Parathyroid adenoma (tissue), 2 donors: ENCODE results near the gene MESD.

Experiments used
- H2AFZ ChIP-seq: fragments of 300-600 bp; sonication (generic); one replicate; pipeline ENCODE4 v1.7.0; 2017; ENCODE audit warnings: antibody characterized with exemption, mild to moderate bottlenecking
- H3K27ac ChIP-seq: fragments of 300-600 bp; sonication (generic); one replicate; pipeline ENCODE4 v1.7.0; 2017
- H3K27me3 ChIP-seq: fragments of 300-600 bp; sonication (generic); one replicate; pipeline ENCODE4 v1.7.0; 2017; ENCODE audit warnings: low read length; ENCODE audit not compliant: control insufficient read depth, insufficient read depth
- H3K36me3 ChIP-seq: fragments of 300-600 bp; sonication (generic); one replicate; pipeline ENCODE4 v1.7.0; 2017; ENCODE audit warnings: low read length; ENCODE audit not compliant: control insufficient read depth, insufficient read depth
- H3K4me1 ChIP-seq: fragments of 300-600 bp; sonication (generic); one replicate; pipeline ENCODE4 v1.7.0; 2017; ENCODE audit warnings: control low read depth
- H3K4me2 ChIP-seq: fragments of 300-600 bp; sonication (generic); one replicate; pipeline ENCODE4 v1.7.0; 2017; ENCODE audit warnings: low read length
- H3K4me3 ChIP-seq: fragments of 300-600 bp; sonication (generic); one replicate; pipeline ENCODE4 v1.7.0; 2017; ENCODE audit warnings: low read depth, low read length
- H3K79me2 ChIP-seq: fragments of 300-600 bp; sonication (generic); one replicate; pipeline ENCODE4 v1.7.0; 2017; ENCODE audit warnings: control low read depth
- H3K9ac ChIP-seq: fragments of 300-600 bp; sonication (generic); one replicate; pipeline ENCODE4 v1.7.0; 2017; ENCODE audit warnings: mild to moderate bottlenecking
- H3K9me3 ChIP-seq: fragments of 300-600 bp; sonication (generic); one replicate; pipeline ENCODE4 v1.7.0; 2017; ENCODE audit warnings: low read length; ENCODE audit not compliant: control insufficient read depth
- CTCF ChIP-seq: fragments of 300-600 bp; sonication (generic); IDR thresholded peaks from one replicate; pipeline ENCODE4 v1.7.0; 2017; ENCODE audit warnings: antibody characterized with exemption, mild to moderate bottlenecking
- donor health status: primary hyperparathyroidism.

MESD gene

GRCh38 chr15:80918196-80918783 is 71.3 kb downstream of the MESD start:
- Histone ChIP-seq H3K9me3 (no peaks in the 10 kb centered on the region), H3K79me2 (no peaks in the 10 kb centered on the region), H3K27me3 (no peaks in the 10 kb centered on the region), H3K4me3 (no peak overlapping the region), H3K36me3 (no peaks in the 10 kb centered on the region), H3K9ac (no peak overlapping the region), H3K4me1 (peaks cover 3% of the 10 kb centered on the region), H3K27ac (no peak overlapping the region), H2AFZ (no peak overlapping the region), H3K4me2 (no peak overlapping the region)
- TF ChIP-seq CTCF = no peak

- Histone ChIP-seq H3K9ac (no peak overlapping the region), H3K79me2 (no peaks in the 10 kb centered on the region), H3K9me3 (no peaks in the 10 kb centered on the region), H3K4me1 (peaks cover 4% of the 10 kb centered on the region), H3K27me3 (no peaks in the 10 kb centered on the region), H3K4me3 (no peak overlapping the region), H2AFZ (no peak overlapping the region), H3K4me2 (no peak overlapping the region), H3K27ac (no peak overlapping the region), H3K36me3 (no peaks in the 10 kb centered on the region)
- no peak for TF ChIP-seq CTCF
These were observed 73.6 kb downstream of the MESD start for GRCh38 chr15:80916056-80916455.

- Histone ChIP-seq H3K4me3 (no peak overlapping the region), H2AFZ (no peak overlapping the region), H3K9ac (no peak overlapping the region), H3K79me2 (no peaks in the 10 kb centered on the region), H3K4me2 (no peak overlapping the region), H3K27ac (no peak overlapping the region), H3K4me1 (peaks cover 4% of the 10 kb centered on the region), H3K36me3 (no peaks in the 10 kb centered on the region), H3K9me3 (no peaks in the 10 kb centered on the region), H3K27me3 (no peaks in the 10 kb centered on the region)
- no peak for TF ChIP-seq CTCF
These were observed 74.1 kb downstream of the MESD start for GRCh38 chr15:80915472-80915871.

- no peak overlapping the region for H3K27ac ChIP-seq
- no peak overlapping the region for H3K4me3 ChIP-seq
- H3K36me3 ChIP-seq = no peaks in the 10 kb centered on the region
- no peak overlapping the region for H3K4me2 ChIP-seq
- H3K4me1 ChIP-seq = peaks cover 4% of the 10 kb centered on the region
- H3K9me3 ChIP-seq = no peaks in the 10 kb centered on the region
- no peak overlapping the region for H2AFZ ChIP-seq
- H3K79me2 ChIP-seq = no peaks in the 10 kb centered on the region
- H3K9ac ChIP-seq = no peak overlapping the region
- TF ChIP-seq CTCF = no peak
- no peaks in the 10 kb centered on the region for H3K27me3 ChIP-seq
These were observed 76.1 kb downstream of the MESD start for GRCh38 chr15:80913541-80913940.

GRCh38 chr15:80912673-80913072 is 76.9 kb downstream of the MESD start:
- Histone ChIP-seq H3K9me3 (no peaks in the 10 kb centered on the region), H2AFZ (no peak overlapping the region), H3K79me2 (no peaks in the 10 kb centered on the region), H3K4me2 (no peak overlapping the region), H3K4me3 (no peak overlapping the region), H3K9ac (no peak overlapping the region), H3K4me1 (peaks cover 4% of the 10 kb centered on the region), H3K36me3 (no peaks in the 10 kb centered on the region), H3K27me3 (no peaks in the 10 kb centered on the region), H3K27ac (no peak overlapping the region)
- TF ChIP-seq CTCF = no peak
